AG04450 (cell line): ENCODE measurements around the gene AGBL5. TPM values are rescaled to one million over a fixed set of nuclear protein-coding genes. Genes with fewer than 3 reads are reported as not detected.

Source experiments
- CTCF ChIA-PET: fragments of 300-600, 350-600 bp; formaldehyde crosslinking; extraction: SDS; loops from one replicate; lab custom pipeline; 2022; ENCODE audit warnings: antibody characterized with exemption, inconsistent platforms; lab: Charles Lee
- POLR2A ChIA-PET: fragments of 350-600 bp; formaldehyde crosslinking; extraction: SDS; loops from one replicate; lab custom pipeline; 2021; ENCODE audit warnings: antibody characterized with exemption, inconsistent platforms; lab: Yijun Ruan, JAX
- DNase-seq: peaks from one replicate; pipeline ENCODE4 v3.0.0-alpha.2; 2011; ENCODE audit warnings: low read depth, low spot score
- H3K27ac ChIP-seq: one replicate; pipeline ENCODE4 v1.5.1; 2012; ENCODE audit warnings: low read depth, low read length, control low read depth
- H3K27me3 ChIP-seq: one replicate; pipeline ENCODE4 v1.6.0; 2012; ENCODE audit warnings: low read length; ENCODE audit not compliant: control insufficient read depth, insufficient read depth
- H3K4me3 ChIP-seq: 2 replicates; pipeline ENCODE4 v1.5.1; 2011; ENCODE audit warnings: mild to moderate bottlenecking, low read depth, low read length, control low read depth
- H3K9me3 ChIP-seq: 2 replicates; pipeline ENCODE4 v1.5.1; 2012; ENCODE audit warnings: low read length; ENCODE audit not compliant: control insufficient read depth, insufficient read depth
- polyA plus RNA-seq: library from polyadenylated mRNA; depleted of rRNA; stranded (reverse); fragments of >200 nt; gene quantifications from 2 replicates; pipeline ENCODE4 v1.2.3, GENCODE V29; 2011
- TF ChIP-seq, protein P1 (sequence below): IDR thresholded peaks from 2 replicates; pipeline ENCODE4 v1.5.1; 2011; ENCODE audit warnings: low read depth, low read length, control low read depth, inconsistent platforms

Gene AGBL5
- polyA plus RNA-seq, 1 experiment = 40.9 TPM

- no peak for DNase-seq
- Histone ChIP-seq H3K4me3 (no peak overlapping the region), H3K27ac (no peak overlapping the region), H3K27me3 (no peaks in the 10 kb centered on the region), H3K9me3 (no peaks in the 10 kb centered on the region)
- ChIA-PET CTCF (interaction anchor here (1.2 kb wide), 1 partner anchor 24 kb away, joined by 3 read pairs; no protein-coding TSS in a partner anchor), POLR2A (interaction anchor here (2.2 kb wide), 1 partner anchor 24 kb away, joined by 6 read pairs; no protein-coding TSS in a partner anchor)
- TF ChIP-seq, protein P1, sequence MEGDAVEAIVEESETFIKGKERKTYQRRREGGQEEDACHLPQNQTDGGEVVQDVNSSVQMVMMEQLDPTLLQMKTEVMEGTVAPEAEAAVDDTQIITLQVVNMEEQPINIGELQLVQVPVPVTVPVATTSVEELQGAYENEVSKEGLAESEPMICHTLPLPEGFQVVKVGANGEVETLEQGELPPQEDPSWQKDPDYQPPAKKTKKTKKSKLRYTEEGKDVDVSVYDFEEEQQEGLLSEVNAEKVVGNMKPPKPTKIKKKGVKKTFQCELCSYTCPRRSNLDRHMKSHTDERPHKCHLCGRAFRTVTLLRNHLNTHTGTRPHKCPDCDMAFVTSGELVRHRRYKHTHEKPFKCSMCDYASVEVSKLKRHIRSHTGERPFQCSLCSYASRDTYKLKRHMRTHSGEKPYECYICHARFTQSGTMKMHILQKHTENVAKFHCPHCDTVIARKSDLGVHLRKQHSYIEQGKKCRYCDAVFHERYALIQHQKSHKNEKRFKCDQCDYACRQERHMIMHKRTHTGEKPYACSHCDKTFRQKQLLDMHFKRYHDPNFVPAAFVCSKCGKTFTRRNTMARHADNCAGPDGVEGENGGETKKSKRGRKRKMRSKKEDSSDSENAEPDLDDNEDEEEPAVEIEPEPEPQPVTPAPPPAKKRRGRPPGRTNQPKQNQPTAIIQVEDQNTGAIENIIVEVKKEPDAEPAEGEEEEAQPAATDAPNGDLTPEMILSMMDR = no peak
Observed at GRCh38 chr2:27057184-27057583, 5.7 kb downstream of the AGBL5 start.

DNA sequence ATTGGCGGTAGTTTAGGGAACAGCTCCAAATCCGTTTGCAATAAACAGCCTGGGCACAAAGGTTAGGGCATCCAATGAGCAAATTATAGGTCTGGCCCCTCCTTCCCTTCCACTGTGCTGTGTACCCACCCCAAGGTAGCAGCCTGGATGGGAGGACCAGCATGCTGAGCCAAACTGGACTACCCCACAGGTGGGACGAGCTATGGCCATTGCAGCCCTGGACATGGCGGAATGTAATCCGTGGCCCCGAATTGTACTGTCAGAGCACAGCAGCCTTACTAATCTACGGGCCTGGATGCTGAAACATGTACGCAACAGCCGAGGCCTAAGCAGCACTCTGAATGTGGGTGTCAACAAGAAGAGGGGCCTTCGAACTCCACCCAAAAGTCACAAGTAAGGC, 6.7 kb downstream of the AGBL5 start:
- Histone ChIP-seq H3K4me3 (no peak overlapping the region), H3K9me3 (no peaks in the 10 kb centered on the region), H3K27me3 (no peaks in the 10 kb centered on the region), H3K27ac (no peak overlapping the region)
- ChIA-PET POLR2A (interaction anchor here (0.9 to 3.0 kb wide), 5 partner anchors 8 to 222 kb away, joined by 4 to 10 read pairs (median 4); partner anchors contain the start of gene OST4), CTCF (no interaction called here)
- TF ChIP-seq, protein P1 = no peak
- DNase-seq = no peak

DNA sequence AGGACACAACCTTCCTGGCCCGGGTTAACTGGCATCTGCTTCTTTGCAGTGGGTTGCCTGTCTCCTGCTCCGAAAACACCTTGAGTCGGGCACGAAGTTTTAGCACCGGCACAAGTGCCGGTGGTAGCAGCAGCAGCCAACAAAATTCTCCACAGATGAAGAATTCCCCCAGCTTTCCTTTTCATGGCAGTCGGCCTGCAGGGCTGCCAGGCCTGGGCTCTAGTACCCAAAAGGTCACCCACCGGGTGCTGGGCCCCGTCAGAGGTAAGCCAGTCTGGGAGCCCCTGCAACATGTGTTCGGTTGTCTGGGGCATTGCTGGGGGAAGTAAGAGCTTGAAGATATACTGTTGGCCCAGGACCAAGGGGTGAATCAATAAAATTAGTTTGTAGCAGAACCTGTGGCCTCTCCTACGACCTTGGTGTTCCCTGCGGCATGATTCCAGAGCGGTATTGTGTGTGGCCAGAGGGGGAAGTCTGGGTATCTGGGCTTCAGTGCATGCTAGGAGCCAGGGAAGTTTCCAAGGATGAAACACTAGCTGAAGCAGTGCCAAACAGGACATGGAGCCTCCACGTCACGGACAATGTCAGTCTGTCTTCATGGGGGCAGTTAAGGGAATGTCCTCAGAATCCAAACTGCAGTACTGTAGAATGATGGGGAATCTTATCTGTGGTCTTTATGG, 7.8 kb downstream of the AGBL5 start:
- DNase-seq = no peak
- TF ChIP-seq, protein P1 = no peak
- H3K4me3 ChIP-seq = no peak overlapping the region
- ChIA-PET CTCF (interaction anchor here (0.6 kb wide), 1 partner anchor 213 kb away, joined by 3 read pairs; no protein-coding TSS in a partner anchor), POLR2A (interaction anchor here (0.7 to 3.0 kb wide), 4 partner anchors 9 to 41 kb away, joined by 3 to 10 read pairs (median 4); partner anchors contain the start of gene OST4)
- no peaks in the 10 kb centered on the region for H3K27me3 ChIP-seq
- no peak overlapping the region for H3K27ac ChIP-seq
- H3K9me3 ChIP-seq = no peaks in the 10 kb centered on the region

DNA sequence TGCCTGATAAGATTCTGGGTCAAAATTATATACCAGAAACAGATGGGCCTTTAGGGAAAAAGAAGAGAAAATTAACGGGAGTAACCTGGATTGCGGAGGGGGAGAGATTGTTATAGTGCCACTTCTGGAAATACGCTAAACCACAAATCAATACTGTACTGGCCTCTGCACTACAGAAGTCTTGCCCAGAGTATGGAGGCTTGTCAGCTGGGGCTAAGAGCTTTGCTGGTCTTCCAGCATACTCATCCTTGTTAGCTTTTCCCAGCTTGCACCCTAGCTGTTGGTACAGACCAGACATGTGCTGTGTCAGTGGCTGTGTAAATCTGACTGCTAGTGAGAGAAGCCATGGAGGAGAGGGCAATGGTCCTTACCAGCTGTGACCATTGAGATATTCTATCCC, 8.9 kb downstream of the AGBL5 start:
- Histone ChIP-seq H3K27ac (no peak overlapping the region), H3K27me3 (no peaks in the 10 kb centered on the region), H3K4me3 (no peak overlapping the region), H3K9me3 (no peaks in the 10 kb centered on the region)
- POLR2A ChIA-PET = interaction anchor here (0.7 to 3.0 kb wide), 6 partner anchors 10 to 51 kb away, joined by 3 to 10 read pairs (median 4); partner anchors contain the start of gene OST4
- TF ChIP-seq, protein P1 = no peak
- CTCF ChIA-PET = no interaction called here
- no peak for DNase-seq

DNA sequence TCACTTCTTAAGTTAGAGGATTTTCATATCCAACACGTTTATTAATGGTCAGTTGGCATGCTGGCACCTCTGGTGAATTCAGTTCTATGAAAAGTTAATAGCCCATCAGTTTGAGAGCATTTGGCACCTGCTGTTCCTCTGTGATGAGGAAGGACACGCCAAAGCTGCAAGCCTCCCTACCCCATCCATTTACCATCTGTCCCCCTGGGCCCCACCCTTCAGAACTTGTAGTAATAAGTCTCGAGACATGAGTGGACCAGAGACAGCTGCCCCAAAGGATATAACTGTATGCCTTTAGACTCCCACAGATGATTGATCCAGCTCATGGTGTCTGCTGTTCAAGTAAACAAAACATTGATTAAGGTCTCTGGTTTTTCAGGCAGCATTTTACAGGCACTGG, 13.7 kb downstream of the AGBL5 start:
- DNase-seq = no peak
- no peak overlapping the region for H3K4me3 ChIP-seq
- ChIA-PET CTCF (interaction anchor here (1.0 kb wide), 1 partner anchor 13 kb away, joined by 4 read pairs; the partner anchor contains the start of gene EMILIN1), POLR2A (interaction anchor here (0.5 to 1.1 kb wide), 3 partner anchors 16 to 246 kb away, joined by 3 to 4 read pairs (median 3); no protein-coding TSS in a partner anchor)
- no peak overlapping the region for H3K27ac ChIP-seq
- TF ChIP-seq, protein P1 = no peak
- H3K27me3 ChIP-seq = no peaks in the 10 kb centered on the region
- no peaks in the 10 kb centered on the region for H3K9me3 ChIP-seq
